ENCODE data around the gene C16orf90.
"Not testable (repeated sequence)": the region's sequence is repeated elsewhere in the genome, so short reads cannot be mapped to it uniquely, and the experiment has no call there.

C16orf90 gene

GRCh38 chr16:3482659-3483241, 12.5 kb downstream of the C16orf90 start:
- DNase-seq (ENCODE audit: low read depth): no peak

- no peak for DNase-seq (ENCODE audit: low read depth)
Measured at GRCh38 chr16:3481696-3482658, 13.3 kb downstream of the C16orf90 start.

GRCh38 chr16:3480901-3481695, 14.2 kb downstream of the C16orf90 start:
- DNase-seq (ENCODE audit: low read depth): no peak

- no peak for DNase-seq (ENCODE audit: low read depth)
Measured at GRCh38 chr16:3479654-3480216, 15.6 kb downstream of the C16orf90 start.

GRCh38 chr16:3478242-3478925, 16.9 kb downstream of the C16orf90 start:
- DNase-seq (ENCODE audit: low read depth): no peak

GRCh38 chr16:3476409-3476808, 18.9 kb downstream of the C16orf90 start:
- DNase-seq (ENCODE audit: low read depth): no peak

- DNase-seq (ENCODE audit: low read depth): no peak
Measured at GRCh38 chr16:3475604-3476375, 19.5 kb downstream of the C16orf90 start.

GRCh38 chr16:3474870-3475269, 20.4 kb downstream of the C16orf90 start:
- DNase-seq (ENCODE audit: low read depth): not testable (repeated sequence)

- DNase-seq (ENCODE audit: low read depth): no peak
Measured at GRCh38 chr16:3474136-3474779, 21.0 kb downstream of the C16orf90 start.

GRCh38 chr16:3473596-3473943, 21.7 kb downstream of the C16orf90 start:
- DNase-seq (ENCODE audit: low read depth): not testable (repeated sequence)

- no peak for DNase-seq (ENCODE audit: low read depth)
Measured at GRCh38 chr16:3472878-3473595, 22.3 kb downstream of the C16orf90 start.

- DNase-seq (ENCODE audit: low read depth): no peak
Measured at GRCh38 chr16:3471518-3472176, 23.6 kb downstream of the C16orf90 start.

- no peak for DNase-seq (ENCODE audit: low read depth)
Measured at GRCh38 chr16:3470723-3471122, 24.6 kb downstream of the C16orf90 start.

- DNase-seq (ENCODE audit: low read depth): no peak
Measured at GRCh38 chr16:3469736-3470135, 25.6 kb downstream of the C16orf90 start.

- DNase-seq (ENCODE audit: low read depth): no peak
Measured at GRCh38 chr16:3468501-3468900, 26.8 kb downstream of the C16orf90 start.

GRCh38 chr16:3467921-3468320, 27.4 kb downstream of the C16orf90 start:
- no peak for DNase-seq (ENCODE audit: low read depth)

GRCh38 chr16:3467182-3467581, 28.1 kb downstream of the C16orf90 start:
- DNase-seq (ENCODE audit: low read depth): no peak

- no peak for DNase-seq (ENCODE audit: low read depth)
Measured at GRCh38 chr16:3465911-3466584, 29.2 kb downstream of the C16orf90 start.

GRCh38 chr16:3465301-3465700, 30.0 kb downstream of the C16orf90 start:
- DNase-seq (ENCODE audit: low read depth): no peak
